ENCODE measurements around the gene CPOX.

CPOX gene

GRCh38 chr3:98529856-98530459 lies 63.5 kb downstream of the CPOX start:
- Histone ChIP-seq H3K4ac (ENCODE audit: low read length) (no peak overlapping the region), H2AK5ac (ENCODE audit: low read depth, low read length) (no peak overlapping the region), H3K9me3 (replicated peaks in 1 of 2; ENCODE audit: control insufficient read depth in 2 of 2, insufficient read depth in 1 of 2, low read depth in 1 of 2, low read length in 2 of 2) (no peaks in the 10 kb centered on the region), H3K14ac (ENCODE audit: low read length) (no peak overlapping the region), H3K18ac (ENCODE audit: low read length) (no peak overlapping the region), H2AFZ (ENCODE audit: low read length) (no peak overlapping the region), H3K4me3 (ENCODE audit: low read length in 2 of 2) (no peak overlapping the region), H3K36me3 (replicated peaks in 1 of 2; ENCODE audit: control insufficient read depth in 2 of 2, insufficient read depth in 2 of 2, low read length in 2 of 2) (no peaks in the 10 kb centered on the region), H3K4me1 (ENCODE audit: control insufficient read depth in 2 of 2, insufficient read depth in 1 of 2, low read depth in 1 of 2, low read length in 2 of 2) (peaks cover 3 to 8% of the 10 kb centered on the region in 2 donors), H4K8ac (ENCODE audit: low read depth, low read length) (no peak overlapping the region), H3K23ac (ENCODE audit: low read depth, low read length, poor library complexity) (no peak overlapping the region), H2BK5ac (ENCODE audit: low read length) (no peak overlapping the region), H3K27me3 (ENCODE audit: control insufficient read depth in 3 of 3, insufficient read depth in 3 of 3, low read depth in 1 of 3, low read length in 3 of 3) (peaks cover 0 to 7% (median 7%) of the 10 kb centered on the region in 3 experiments), H2BK12ac (ENCODE audit: low read length) (no peak overlapping the region), H4K91ac (ENCODE audit: low read depth, low read length, poor library complexity) (no peak overlapping the region), H3K79me1 (ENCODE audit: low read depth, low read length) (no peaks in the 10 kb centered on the region), H2BK120ac (ENCODE audit: low read depth, low read length) (no peak overlapping the region), H3K4me2 (ENCODE audit: insufficient read depth, low read length, poor library complexity, severe bottlenecking) (no peak overlapping the region), H2BK15ac (ENCODE audit: low read length) (no peak overlapping the region), H3K27ac (replicated peaks; ENCODE audit: low read length) (no peak overlapping the region), H3K9ac (ENCODE audit: low read depth, low read length, poor library complexity) (no peak overlapping the region)
- WGBS, 2 donors (ENCODE audit: extremely low coverage in 2 of 2, insufficient read length in 2 of 2, insufficient replicate concordance in 1 of 2) = no CpG with 5 or more reads among the region's 8 CpGs
- no peak for DNase-seq (ENCODE audit: low spot score)

Data from neuronal stem cell (in vitro differentiated cells).